Gastroesophageal sphincter (tissue), 3 donors: ENCODE measurements around the gene ODC1.

Experiments
- CTCF ChIP-seq, 4 experiments: fragments of 200-600 bp in 2 of 4; fragments of 450-650 bp in 2 of 4; sonication (generic) in 1 of 4; IDR thresholded peaks; one replicate each; pipeline ENCODE4 v1.5.1; 2017 to 2019; ENCODE audit warnings: antibody characterized with exemption in 4 of 4, mild to moderate bottlenecking in 2 of 4, moderate library complexity in 2 of 4
- POLR2A ChIP-seq, 2 donors: fragments of 450-650 bp; IDR thresholded peaks; one replicate each; pipeline ENCODE4 v1.6.1; 2017; ENCODE audit warnings: antibody characterized with exemption in 2 of 2, mild to moderate bottlenecking in 2 of 2, moderate library complexity in 1 of 2

GRCh38 chr2:10406491-10407188, 41.5 kb downstream of the ODC1 start:
- TF ChIP-seq POLR2A (IDR thresholded peaks at IDR 0.05): no peak
- TF ChIP-seq CTCF (IDR thresholded peaks at IDR 0.05): no peak
